Mesothelial cell of epicardium (in vitro differentiated cells): ENCODE data around the gene SULT2A1. TPM values are rescaled to one million over a fixed set of nuclear protein-coding genes. Genes with fewer than 3 reads are reported as not detected.

Experiments
- DNase-seq, 2 experiments: peaks; one replicate each; pipeline ENCODE4 v3.0.0; 2021; ENCODE audit warnings: low spot score in 2 of 2; ENCODE audit not compliant: unreplicated experiment in 2 of 2
- H3K27ac Mint-ChIP-seq: 2 replicates; pipeline ENCODE4 v1.8.0; 2021; ENCODE audit warnings: mixed read lengths
- H3K27me3 Mint-ChIP-seq: 2 replicates; pipeline ENCODE4 v1.8.0; 2021; ENCODE audit warnings: low read depth, mixed read lengths
- H3K36me3 Mint-ChIP-seq: 2 replicates; pipeline ENCODE4 v1.8.0; 2021; ENCODE audit warnings: mixed read lengths
- H3K4me1 Mint-ChIP-seq: 2 replicates; pipeline ENCODE4 v1.8.0; 2021; ENCODE audit warnings: mixed read lengths
- H3K4me3 Mint-ChIP-seq: 2 replicates; pipeline ENCODE4 v1.8.0; 2021; ENCODE audit warnings: mild to moderate bottlenecking, moderate library complexity, mixed read lengths
- H3K9me3 Mint-ChIP-seq: 2 replicates; pipeline ENCODE4 v1.8.0; 2021; ENCODE audit warnings: mixed read lengths
- CTCF ChIP-seq: fragments of 200-600 bp; sonication (generic); IDR thresholded peaks from one replicate; pipeline ENCODE4 v1.5.0; 2021; ENCODE audit warnings: antibody characterized with exemption; ENCODE audit not compliant: unreplicated experiment
- total RNA-seq: library from RNA; stranded (reverse); gene quantifications from 3 replicates; pipeline ENCODE4 v1.2.1, GENCODE V29; 2021

Gene SULT2A1
- total RNA-seq, 1 donor from 2014 or later: not detected

GRCh38 chr19:47839913-47840312 lies 46.2 kb downstream of the SULT2A1 start:
- H3K4me3 Mint-ChIP-seq: no peak overlapping the region

GRCh38 chr19:47839411-47839810 lies 46.7 kb downstream of the SULT2A1 start:
- Mint-ChIP-seq H3K9me3 (no peaks in the 10 kb centered on the region), H3K4me1 (peaks cover 6% of the 10 kb centered on the region), H3K27me3 (no peaks in the 10 kb centered on the region), H3K36me3 (no peaks in the 10 kb centered on the region), H3K27ac (no peak overlapping the region), H3K4me3 (no peak overlapping the region)
- no peak for DNase-seq
- TF ChIP-seq CTCF: no peak

More at GRCh38 chr19:47839913-47840312, 46.2 kb downstream of the SULT2A1 start:
- TF ChIP-seq CTCF: no peak
- DNase-seq: no peak
- peak overlapping the region; percentile 47 for H3K27ac Mint-ChIP-seq
- H3K4me1 Mint-ChIP-seq: peaks cover 6% of the 10 kb centered on the region
- no peaks in the 10 kb centered on the region for H3K9me3 Mint-ChIP-seq
- no peaks in the 10 kb centered on the region for H3K27me3 Mint-ChIP-seq
- no peaks in the 10 kb centered on the region for H3K36me3 Mint-ChIP-seq

- H3K9me3 Mint-ChIP-seq: no peaks in the 10 kb centered on the region
- H3K27me3 Mint-ChIP-seq: no peaks in the 10 kb centered on the region
- no peak for TF ChIP-seq CTCF
- no peaks in the 10 kb centered on the region for H3K36me3 Mint-ChIP-seq
- H3K4me3 Mint-ChIP-seq: no peak overlapping the region
- peaks cover 6% of the 10 kb centered on the region for H3K4me1 Mint-ChIP-seq
- no peak for DNase-seq
- no peak overlapping the region for H3K27ac Mint-ChIP-seq
Observed at GRCh38 chr19:47836038-47836437, 50.1 kb downstream of the SULT2A1 start.

- Mint-ChIP-seq H3K27me3 (no peaks in the 10 kb centered on the region), H3K9me3 (no peaks in the 10 kb centered on the region), H3K4me3 (no peak overlapping the region), H3K4me1 (no peaks in the 10 kb centered on the region), H3K27ac (no peak overlapping the region), H3K36me3 (no peaks in the 10 kb centered on the region)
- no peak for DNase-seq
- TF ChIP-seq CTCF: no peak
Observed at GRCh38 chr19:47832723-47833122, 53.4 kb downstream of the SULT2A1 start.

GRCh38 chr19:47826800-47827199 lies 59.3 kb downstream of the SULT2A1 start:
- no peaks in the 10 kb centered on the region for H3K27me3 Mint-ChIP-seq
- H3K4me3 Mint-ChIP-seq: no peak overlapping the region
- H3K36me3 Mint-ChIP-seq: no peaks in the 10 kb centered on the region
- H3K9me3 Mint-ChIP-seq: peaks cover 8% of the 10 kb centered on the region
- H3K4me1 Mint-ChIP-seq: peaks cover 9% of the 10 kb centered on the region
- DNase-seq: no peak
- H3K27ac Mint-ChIP-seq: no peak overlapping the region
- no peak for TF ChIP-seq CTCF

- Mint-ChIP-seq H3K9me3 (peaks cover 8% of the 10 kb centered on the region), H3K36me3 (no peaks in the 10 kb centered on the region), H3K4me1 (peaks cover 16% of the 10 kb centered on the region), H3K27me3 (peaks cover 10% of the 10 kb centered on the region), H3K4me3 (no peak overlapping the region), H3K27ac (no peak overlapping the region)
- no peak for TF ChIP-seq CTCF
- no peak for DNase-seq
Observed at GRCh38 chr19:47824396-47824795, 61.7 kb downstream of the SULT2A1 start.
